HG02571 (cell line): ENCODE results near the gene CTXN1.
"Not testable (repeated sequence)": the region's sequence is repeated elsewhere in the genome, so short reads cannot be mapped to it uniquely, and the experiment has no call there.

ENCODE experiments used
- ATAC-seq: cut with Tn5 transposase; IDR thresholded peaks from one replicate; pipeline ENCODE4 v1.9.1; 2021; ENCODE audit warnings: mild to moderate bottlenecking, moderate library complexity; ENCODE audit not compliant: unreplicated experiment

Gene CTXN1

DNA sequence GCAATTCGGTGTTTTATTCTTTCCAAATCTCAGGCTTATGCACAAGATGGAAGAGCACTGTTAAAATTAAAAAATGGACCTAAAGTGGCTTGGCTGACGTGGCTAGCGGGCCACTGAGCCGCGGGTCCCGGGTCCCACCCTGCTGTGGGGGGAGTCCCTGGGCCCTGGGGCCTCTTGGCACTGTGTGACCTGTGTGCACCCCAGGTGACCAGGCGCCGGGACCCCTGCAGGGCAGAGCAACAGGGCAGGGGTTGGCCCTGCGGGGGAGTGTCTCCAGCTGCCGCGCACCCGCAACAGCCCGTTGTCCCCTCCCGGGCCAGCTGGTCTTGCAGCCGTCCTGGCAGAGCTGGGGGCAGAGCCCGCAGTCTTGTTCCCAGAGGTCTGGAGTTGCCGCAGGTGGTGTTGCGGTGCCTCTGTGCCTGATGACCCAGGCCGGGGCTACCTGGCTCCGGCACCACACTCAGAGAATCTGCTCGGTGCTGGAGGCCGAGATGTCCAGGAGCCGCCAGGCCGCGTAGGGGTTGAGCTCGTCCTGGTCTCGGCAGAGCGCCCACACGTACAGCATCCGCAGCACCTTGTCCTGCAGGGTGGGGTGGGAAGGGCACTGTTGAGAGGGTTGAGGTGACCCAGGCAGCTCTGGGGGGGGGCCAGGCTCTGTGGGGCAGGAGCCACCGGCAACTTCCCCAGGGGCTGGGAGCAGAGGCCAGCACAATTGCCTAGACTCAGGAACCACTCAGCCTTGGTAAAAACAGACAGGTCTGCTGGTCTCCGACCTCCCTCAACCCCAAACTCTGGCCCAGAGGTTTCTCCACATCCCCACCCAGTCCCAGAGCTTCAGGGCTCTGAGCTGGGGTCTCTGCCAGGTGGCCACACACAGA lies 1.0 kb upstream of the CTXN1 start:
- ATAC-seq: no peak

DNA sequence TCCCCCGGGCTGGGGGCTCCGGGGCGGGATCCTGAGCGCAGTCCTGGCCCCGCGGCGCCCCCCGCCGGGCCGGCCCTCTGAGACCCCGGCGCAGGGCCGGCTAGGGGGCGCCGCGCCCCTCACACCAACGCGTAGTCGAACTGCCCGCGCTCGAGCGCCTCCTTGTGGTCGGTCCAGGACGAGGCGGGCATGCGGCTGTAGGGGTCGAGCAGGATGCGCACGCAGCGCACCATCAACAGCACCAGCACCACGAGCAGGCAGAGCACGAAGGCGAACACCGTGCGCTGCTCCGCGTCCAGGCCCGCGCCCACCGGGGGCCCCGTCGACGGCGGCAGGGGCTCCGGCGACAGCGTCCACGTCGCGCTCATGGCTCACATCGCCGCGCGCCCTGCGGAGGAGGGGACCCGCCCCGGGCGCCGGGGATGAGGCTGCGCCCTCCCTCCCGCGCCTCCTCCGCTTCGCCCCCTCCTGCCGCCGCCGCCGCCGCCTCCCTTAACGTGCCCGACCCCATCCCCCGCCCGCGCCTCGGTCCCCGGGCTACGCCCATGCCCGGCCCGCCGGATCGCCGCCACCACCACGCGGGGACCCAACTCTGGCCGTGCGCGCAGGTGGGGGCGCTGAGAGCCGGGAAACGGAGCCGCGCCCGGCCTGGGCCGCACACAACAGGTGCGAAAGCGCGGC lies 624 bp downstream of the CTXN1 start:
- no peak for ATAC-seq

DNA sequence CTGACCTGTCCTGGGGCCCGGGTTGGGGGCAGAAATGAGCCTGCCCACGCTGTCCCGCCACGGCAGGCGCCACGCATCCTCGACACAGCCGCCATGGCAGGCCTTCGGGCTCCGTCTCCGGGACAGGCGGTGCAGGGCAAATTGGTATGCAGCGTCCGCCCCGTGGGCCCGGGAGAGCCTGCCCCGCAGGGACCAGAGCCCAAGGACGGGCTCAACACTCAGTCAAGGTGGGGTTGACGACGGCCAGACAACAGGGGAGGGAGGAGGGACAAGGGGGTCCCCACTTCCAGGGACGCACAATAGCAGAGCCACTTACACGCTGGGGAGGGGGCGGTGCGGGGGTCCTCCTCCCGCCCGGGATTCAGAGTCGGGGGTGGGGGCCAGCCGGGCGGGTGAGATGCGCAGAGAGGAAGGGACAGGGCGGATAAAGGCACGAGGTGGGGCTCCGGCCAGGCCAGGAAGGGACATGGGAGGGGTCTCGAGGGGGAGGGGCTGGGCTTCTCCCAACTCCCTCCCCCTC lies 1.2 kb downstream of the CTXN1 start:
- no peak for ATAC-seq

DNA sequence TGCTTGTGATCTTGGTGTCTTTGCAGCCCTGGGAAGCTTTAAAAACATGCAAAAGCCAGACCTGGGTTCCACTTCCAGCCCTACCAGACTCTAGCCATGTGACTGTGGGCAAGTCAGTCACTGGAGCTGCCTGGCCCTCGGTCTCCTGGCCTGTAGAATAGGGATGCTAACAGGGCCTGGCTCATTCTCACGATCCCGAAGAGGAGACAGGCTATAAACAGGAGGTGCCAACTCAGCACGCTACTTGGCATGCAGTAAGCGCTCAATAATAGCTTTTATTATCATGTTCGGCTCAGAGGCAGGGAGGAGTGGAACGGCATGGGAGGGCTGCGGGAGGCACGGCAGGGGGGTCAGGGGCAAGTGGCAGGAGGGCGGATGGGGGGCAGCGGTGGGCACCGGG lies 1.7 kb downstream of the CTXN1 start:
- no peak for ATAC-seq

DNA sequence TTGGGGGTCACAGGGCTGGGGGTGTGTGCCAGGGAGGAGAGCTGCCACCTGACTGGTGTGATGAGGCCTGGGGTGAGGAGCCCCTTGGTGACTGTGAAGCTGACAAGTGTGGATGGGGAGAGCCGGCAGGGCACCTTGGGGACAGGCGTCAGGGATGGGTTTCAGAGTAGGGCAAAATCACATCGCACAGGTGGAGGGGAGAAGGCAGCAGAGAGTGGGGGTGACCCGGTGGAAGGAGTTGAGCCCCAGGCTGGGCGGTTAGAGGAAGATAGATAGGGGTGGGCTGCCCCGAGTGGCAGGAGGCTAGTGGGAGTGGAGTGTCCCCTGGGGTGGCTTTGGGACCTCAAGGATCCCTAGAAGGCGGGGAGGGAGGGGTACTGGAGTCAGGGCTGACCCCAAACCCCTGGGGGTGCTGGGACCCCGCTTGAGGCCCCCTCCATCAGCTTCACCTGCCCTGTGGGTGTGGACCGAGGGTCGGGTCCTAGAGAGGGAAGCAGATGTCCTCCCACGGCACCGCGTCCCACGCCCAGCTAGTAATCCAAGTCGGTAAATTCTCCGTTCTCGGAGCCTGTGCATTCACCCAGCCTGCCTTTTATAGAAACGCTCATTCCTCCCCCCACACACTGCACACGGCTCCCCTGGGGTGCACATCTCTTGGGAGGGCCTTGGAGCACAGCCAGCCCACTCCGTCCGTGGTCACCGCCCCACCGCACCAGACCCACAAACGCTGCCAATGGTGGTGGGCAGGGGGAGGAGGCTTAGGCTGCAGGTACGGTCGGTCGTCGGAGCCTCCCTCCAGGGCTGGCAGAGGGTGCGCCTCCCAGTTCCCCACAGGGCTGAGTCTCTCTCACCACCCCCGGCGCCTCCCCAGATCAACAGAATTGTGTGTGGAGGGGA lies 2.4 kb downstream of the CTXN1 start:
- no peak for ATAC-seq

DNA sequence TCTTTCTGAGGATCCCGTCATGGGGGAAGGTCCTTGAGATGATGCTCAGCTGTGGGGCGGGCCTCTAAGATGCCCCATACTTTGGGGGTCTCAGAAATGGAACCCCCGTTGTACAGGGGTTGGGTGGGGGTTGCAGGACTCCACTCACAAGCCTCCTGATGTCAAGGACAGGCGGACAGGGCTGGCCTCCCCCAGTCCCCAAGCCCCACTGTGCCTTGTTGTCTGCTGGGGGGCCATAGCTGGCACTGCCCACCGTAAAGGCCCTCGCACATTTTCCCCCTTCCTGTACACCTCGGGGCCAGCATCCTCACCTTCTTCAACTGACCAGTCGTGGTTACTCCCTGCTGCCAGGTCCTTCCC lies 3.1 kb downstream of the CTXN1 start:
- ATAC-seq: no peak

DNA sequence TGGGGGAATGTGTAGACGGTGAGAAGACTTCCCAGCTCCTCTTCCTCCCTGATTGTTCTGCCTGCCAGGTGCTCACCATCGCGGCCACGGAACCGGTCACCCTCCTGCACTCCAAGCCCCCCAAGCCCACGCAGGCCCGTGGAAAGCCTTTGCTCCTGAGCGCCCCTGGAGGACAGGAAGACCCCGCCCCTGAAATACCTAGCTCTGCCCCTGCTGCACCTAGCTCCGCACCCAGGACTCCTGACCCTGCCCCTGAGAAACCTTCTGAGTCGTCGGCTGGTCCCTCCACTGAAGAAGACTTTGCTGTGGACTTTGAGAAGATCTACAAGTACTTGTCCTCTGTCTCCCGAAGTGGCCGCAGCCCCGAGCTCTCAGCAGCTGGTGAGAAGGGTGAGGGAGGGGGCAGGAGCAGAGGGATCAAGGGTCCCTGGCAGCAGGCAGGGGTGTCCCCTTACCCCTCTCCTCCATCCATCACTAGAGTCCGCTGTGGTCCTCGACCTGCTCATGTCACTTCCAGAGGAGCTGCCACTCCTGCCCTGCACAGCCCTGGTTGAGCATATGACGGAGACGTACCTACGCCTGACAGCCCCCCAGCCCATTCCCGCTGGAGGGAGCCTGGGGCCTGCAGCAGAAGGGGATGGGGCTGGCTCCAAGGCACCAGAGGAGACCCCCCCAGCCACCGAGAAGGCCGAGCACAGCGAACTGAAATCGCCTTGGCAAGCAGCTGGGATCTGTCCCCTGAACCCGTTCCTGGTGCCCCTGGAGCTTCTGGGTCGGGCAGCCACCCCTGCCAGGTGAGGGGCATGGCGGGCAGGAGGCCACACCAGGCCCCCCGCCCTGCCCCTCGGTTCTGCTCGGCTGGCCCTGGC lies 3.7 kb downstream of the CTXN1 start:
- no peak for ATAC-seq

DNA sequence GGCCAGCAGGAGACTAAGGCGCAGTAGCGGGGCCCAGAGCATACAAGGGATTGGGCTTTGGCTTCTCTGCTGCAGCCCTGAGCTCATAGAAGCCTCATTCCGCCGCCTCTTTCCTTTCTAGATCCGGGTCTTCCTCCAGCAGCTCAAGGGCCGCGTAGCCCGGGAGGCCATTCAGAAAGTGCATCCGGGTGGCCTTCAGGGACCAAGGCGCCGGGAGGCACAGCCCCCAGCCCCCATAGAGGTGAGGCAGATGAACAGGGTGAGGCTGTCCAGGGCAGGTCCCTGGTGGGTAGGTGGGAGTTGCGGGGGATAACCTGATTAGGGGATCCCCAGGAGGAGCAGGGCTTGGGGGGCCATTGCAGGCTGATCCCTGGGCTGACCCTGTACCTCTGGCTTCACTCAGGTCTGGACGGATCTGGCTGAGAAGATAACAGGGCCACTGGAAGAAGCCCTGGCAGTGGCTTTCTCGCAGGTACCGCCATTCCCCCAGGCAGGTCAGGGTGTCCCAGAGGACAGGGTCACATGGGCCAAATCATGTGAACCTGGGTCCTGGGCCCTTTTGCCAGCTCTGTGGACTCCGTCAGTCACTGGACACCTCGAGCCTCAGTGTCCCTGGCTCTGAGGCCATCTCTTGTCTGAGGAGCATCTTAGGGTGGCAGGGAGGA lies 4.5 kb downstream of the CTXN1 start:
- ATAC-seq: no peak

DNA sequence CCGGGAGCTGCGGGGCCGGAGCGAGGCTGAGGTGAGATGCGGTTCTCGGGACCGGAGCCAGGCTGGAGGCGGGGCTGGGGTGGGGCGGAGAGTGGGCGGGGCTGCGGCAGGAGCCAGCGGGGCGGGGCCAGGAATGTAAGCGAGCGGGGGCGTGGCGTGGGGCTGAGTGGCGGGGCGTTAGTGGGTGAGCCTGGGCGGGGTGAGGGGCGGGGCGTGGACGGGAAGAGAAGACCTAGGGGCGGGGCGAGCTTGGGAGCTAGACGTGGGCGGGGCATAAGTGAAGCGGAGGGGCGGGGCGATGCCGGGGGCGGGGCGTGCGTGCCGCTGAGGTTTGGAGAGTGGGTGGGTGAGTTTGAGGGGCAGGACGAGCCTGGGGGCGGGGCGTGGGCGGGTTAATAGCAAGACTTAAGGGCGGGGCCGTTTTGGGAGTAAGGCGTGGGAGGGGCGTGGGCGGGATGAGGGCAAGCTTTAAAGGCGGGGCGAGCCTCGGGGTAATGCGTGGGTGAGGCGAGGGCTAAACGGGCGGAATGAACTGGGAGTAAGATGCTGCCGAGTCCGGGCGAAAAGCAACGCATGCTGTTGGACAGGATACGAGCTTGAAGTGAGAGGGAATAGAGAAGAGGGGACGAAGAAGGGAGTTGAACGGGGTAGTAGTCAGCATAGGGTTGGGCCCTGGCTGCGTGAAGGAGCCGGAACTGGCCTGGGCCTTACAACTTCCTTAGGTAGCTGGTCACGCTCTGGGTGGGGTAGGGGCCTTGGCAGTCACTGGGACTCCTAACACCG lies 5.2 kb downstream of the CTXN1 start:
- ATAC-seq: peak; percentile 37

DNA sequence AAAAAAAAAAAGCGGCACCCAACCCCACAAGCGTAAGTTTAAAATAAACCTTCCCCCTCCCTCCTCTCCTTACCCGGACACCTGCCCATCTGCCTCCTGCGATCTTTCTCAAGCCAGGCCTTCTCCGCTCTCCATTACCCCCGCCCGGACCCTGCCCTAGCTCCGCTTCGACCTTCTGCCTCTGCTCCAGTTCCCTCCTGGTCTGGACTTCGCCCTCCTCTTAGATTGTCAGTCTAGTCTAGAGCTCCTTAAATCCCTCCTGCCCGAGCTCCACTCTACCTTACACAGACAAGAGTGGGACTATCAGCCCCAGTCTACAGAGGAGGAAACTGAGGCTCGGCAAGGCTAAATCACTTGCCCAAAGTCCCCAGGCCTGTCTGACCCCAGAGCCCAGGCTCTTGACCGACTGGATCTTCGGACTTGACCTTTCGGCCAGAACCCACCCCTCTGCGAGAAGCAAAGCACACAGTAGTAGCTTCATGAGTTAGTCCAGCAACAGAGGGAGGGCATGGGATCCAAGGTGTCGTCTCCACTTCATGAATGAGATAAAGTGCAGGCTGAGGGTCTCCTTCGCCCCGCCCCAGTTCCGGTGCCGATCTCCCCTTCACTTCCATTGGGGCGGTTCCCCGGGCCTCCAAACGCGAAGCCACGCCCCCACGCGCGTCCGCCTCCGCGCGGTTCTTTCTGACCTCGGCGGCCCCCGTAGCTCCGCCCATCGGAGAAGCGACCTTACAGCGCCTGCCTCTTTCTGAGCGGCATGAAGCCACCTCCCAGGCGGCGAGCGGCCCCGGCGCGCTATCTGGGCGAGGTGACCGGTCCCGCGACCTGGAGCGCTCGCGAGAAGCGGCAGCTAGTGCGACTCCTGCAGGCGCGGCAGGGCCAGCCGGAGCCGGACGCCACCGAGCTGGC lies 6.1 kb downstream of the CTXN1 start, which contains the start of gene SNAPC2:
Gene SNAPC2 (plus strand): TSS at position 729 of the 909 bp plus-strand sequence. CDS start 29 bp downstream, at position 758.
- ATAC-seq: peak; percentile 40

DNA sequence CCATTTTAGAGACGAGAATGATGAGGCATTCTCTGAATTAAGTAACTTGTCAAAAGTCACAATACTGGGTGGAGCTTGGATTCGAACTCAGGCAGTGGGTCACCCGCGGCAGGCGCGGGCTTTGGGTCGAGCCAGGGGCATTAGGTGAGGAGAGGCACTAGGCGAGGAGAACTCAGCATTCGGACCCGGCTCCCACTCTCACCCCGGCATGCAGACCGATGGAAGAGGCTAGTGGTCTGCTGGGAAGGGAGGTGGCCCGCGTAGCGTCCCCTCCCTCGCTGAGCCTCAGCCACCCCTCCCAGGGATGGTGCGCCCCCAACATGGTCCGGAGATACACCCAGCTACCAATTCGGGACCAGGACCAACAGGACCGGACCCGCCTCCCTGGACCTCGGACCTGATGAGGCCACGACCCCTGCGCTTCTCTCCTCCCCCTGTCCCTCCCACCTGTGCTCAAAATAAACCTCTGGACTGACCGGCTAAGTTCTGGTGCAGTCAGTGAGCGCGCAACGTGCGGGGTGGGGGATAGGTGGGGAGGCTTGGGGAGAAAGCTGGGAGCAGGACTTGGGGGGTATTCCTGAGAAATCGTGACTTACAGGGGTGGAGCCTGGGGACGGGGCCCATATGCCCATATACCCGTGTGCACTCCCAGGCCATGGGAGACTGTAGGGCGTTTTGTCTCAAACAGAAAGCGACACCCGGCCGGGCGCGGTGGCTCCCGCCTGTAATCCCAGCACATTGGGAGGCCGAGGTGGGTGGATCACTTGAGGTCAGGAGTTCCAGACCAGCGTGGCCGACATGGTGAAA lies 7.1 kb downstream of the CTXN1 start:
- ATAC-seq: no peak

DNA sequence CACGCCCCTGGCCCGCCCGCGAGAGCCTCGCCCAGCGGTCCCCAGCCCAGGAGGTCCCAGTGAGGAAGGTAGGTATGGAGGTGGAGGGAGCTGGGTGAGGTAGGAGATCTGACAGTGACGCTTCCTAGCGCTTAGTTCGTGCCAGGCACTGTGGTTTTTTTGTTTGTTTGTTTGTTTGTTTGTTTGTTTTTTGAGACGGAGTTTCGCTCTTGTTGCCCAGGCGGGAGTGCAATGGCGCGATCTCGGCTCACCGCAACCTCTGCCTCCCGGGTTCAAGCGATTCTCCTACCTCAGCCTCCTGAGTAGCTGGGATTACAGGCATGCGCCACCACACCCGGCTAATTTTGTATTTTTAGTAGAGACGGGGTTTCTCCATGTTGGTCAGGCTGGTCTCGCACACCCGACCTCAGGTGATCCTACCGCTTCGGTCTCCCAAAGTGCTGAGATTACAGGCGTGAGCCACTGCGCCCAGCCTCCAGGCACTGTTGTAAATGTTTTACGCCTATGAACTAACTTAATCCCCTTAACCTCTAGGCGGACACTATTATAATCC lies 7.8 kb downstream of the CTXN1 start:
- ATAC-seq: not testable (repeated sequence)

DNA sequence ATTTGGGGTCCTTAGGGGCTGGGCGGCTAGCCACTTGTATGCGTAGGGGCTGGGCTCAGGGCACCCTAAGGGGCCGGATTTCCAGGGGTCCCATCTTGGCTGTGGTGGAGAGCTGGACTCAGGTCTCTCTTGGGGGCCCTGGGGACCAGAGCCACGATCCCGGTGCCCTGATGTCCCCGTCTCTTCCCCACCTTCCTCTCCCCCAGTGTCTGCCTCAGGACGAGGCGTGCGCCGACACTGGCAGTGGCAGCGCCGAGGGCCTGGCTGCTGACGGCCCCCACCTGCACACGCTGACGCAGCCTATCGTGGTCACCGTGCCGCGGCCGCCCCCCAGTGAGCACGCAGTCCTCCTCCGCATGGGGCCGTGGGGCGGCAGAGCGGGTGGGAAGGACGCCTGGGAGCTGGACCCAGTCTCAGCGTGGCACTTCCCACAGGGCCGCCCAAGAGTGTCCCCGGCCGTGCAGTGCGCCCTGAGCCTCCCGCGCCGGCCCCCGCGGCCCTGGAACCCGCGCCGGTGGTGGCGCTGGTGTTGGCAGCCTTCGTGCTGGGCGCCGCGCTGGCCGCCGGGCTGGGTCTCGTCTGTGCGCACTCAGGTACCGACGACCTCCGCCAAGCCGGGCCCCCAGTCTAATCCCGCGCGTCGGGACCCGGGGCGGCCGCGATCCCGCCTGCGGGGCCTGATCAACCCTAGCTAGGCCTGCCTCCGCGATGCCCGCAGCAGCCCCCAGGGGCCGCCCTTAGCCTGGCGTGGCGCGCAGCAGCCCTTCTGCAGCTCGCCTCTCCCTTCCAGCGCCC lies 8.5 kb downstream of the CTXN1 start:
- no peak for ATAC-seq

DNA sequence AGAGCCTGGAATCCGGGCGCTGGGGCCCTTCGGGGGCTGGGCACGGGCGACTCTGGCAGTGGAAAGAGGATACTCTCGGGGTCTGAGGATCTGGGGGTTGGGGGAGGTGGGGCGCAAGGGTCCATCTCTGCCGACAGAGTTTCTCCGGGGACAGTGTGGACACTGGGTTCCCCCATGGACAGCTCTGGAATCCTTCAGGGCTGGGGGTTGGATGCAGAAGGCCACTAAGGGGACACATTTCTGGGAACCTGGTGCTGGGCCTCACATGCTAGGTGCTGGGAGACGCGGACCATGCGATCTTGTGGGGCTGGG lies 9.0 kb downstream of the CTXN1 start:
- ATAC-seq: no peak

DNA sequence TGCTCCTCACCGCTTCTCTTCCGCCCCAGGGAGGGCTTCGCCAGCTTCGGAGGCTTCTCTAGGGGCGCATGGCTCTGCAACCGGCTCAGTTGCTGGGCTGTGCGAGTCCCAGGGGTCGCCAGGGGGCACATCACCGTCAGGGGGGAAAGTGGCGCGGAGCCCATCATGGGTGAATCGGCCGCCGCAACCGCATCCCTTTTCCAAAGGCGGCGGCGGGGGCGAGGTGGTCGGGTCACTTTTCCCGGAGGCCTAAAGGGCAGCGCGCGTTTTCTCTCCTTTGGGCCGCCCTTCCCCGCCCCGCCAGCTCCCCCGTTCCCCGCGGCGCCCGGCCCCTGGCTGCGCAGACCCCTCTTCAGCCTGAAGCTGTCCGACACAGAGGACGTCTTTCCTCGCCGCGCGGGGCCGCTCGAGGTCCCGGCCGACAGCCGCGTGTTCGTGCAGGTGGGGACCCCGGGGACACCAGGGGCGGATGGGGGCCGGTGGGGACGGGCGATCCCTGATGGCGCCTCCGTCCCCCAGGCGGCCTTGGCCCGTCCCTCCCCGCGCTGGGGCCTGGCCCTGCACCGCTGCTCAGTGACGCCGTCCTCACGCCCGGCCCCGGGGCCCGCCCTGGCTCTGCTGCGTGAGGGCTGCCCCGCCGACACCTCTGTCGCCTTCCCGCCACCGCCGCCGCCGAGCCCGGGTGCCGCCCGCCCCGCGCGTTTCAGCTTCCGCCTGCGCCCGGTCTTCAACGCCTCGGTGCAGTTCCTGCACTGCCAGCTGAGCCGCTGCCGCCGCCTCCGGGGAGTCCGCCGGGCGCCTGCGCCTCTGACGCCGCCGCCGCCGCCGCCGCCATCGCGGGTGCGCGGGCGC lies 9.6 kb downstream of the CTXN1 start:
- ATAC-seq: no peak
